MV-4-11 (cell line): ENCODE measurements around the gene TMEM258.

Experiments
- DNase-seq: peaks from one replicate; lab custom pipeline; 2025; lab: John Stamatoyannopoulos, UW

Gene TMEM258

DNA sequence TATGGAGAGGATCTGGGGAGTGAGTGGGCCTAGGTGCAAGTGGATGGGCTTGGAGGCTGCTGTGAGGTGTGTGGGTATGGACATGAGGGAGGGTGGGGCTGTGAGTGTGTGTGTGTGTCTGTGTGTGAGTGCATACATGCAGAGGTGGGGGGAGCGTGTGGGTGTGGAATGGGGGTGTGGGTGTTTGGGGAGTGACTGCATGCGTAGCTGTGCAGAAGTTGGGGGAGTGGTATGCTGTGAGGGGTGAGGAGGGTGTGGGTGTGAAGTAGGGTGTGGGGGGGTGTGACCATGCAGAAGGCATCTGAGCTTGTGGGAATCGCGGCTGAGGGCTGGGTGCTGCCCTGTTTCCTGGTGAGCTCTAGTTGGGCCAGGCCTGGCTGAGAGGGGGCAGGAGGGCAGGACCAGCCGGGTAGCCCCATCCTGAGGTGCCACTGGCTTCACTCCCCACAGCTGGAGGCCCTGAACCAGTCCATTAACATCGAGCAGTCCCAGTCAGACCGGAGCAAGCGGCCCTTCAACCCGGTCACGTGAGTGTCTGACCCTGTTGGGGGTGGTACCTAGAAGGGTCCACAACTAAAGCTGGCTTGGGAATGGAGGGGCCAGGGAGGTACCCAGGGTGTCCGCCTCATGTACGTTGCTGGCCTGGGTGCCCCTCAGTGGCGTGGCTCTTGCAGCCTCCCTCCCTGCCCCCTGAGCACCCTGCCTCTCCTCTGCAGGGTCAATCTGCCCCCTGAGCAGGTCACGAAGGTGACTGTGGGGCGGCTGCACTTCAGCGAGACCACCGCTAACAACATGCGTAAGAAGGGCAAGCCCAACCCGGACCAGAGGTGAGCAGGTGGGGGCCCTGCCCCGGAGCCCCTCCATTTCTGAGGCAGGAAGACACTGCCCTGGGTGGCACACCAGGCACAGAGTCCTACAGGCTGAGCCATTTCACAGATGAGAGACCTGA, 16.5 kb downstream of the TMEM258 start:
- DNase-seq: no peak

DNA sequence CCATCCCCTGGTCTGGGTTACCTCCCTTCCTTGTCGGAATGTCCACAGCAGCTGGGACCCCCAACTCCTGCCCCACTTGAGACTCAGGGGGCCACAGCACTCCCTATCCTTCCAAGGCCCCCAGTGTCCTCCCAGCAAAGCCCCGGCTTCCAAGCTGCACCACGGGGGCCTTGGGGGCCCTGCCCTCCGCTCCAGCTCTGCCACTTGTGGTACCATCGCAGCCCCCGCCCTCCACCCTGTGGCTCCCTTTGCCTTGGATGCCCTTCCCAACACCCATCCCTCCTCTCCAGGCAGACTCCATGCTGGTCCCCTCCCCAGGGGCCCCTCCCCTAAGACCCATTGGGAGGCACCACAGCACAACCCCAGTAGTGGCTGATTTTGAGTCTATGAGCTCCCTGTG, 17.3 kb downstream of the TMEM258 start:
- DNase-seq: no peak

DNA sequence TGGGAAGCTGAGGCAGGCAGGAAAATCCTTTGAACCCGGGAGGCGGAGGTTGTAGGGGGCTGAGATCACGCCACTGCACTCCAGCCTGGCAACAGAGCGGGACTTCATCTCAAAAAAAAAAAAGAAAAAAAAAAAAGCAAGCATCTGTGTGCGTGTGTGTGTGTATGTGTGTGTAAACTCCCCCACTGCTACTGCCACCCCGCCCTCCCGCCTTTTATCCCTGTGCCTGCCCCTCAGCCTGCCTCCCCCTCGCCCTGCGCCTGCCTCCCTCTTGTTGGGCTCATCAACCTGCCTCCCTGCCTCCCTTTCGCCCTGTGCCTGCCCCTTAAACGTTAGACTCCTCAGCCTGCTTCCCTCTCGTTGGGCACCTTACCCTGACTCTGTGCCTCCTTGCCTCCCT, 18.0 kb downstream of the TMEM258 start:
- no peak for DNase-seq

DNA sequence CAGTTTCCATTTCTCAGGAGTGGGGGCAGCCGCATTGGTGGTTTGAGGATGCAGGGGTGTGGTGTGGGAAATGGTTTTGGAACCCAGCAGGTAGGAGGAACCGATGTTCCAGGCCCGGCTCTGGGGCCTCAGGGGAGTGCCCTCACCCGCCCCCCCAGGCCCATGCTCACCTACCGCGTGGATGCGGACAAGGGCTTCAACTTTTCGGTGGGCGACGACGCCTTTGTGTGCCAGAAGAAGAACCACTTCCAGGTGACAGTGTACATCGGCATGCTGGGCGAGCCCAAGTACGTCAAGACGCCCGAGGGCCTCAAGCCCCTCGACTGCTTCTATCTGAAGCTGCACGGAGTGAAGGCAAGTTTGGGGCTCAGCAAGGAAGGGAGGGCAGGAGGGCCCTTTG, 18.6 kb downstream of the TMEM258 start:
- no peak for DNase-seq

DNA sequence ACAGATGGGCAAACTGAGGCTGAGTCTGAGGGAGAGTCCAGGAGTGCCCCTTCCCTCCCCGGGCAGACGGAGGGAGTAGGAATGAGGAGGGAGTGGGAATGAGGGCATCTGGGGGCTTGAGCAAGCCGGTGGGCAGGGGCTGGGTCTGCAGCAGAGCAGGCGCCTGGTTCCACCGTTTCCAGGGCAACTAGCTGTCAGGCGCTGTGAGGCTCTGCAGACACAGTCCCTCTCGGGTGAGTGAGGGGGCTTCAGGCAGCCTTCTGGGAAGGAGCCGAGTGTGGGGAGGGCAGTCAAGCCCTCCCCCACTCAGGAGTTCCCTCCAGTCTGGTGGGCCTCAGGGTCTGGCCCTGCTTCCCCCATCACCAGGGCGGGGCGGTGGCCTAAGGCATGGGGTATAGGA, 19.0 kb downstream of the TMEM258 start:
- DNase-seq: no peak

DNA sequence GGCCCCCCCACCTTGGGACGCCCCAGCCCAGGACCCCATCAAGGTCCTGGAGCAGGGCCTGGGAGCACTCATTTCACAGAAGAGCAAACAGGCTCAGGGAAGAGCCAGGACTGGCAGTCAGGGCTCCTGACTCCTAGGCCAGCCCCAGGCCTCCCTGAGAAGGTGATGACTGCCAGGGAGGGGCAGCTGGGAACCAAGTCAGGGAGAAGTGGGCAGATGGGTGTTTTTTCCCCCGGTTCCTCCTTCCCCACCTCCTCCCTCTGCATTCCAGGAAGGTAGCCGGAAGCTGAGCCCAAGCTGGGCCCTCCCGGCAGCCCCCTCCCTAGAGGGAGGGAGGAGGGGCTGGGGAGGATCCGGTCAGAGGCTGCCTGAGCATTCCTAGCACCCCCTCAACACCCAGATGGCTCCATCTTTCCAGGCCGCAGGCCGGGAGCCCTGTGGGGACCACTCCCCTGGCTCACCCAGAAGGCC, 20.4 kb downstream of the TMEM258 start:
- DNase-seq: no peak

DNA sequence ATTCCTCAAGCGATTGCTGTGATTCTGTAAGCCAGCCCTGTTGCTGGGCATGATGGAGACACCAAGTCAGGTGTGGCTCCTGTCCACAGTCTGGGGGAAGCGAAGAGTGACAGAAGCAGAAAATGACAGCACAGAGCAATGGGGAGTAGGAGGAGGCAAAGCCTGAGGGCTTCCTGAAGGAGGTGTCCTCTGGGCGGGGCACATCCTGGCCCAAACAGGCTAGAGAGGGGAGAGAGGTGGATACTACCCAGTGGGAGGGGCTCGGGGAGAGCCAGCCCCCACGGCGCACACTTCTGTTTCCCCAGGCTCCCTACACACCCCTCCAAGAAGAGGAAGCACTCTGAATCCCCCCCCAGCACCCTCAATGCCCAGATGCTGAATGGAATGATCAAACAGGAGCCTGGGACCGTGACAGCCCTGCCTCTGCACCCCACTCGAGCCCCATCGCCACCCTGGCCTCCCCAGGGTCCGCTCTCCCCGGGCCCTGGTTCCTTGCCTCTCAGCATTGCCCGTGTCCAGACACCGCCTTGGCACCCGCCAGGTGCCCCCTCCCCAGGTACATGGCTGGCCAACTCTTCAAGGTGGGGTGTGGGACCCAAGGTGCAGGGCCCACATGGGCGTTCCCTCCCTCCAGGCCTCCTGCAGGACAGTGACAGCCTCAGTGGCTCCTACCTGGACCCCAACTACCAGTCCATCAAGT, 21.1 kb downstream of the TMEM258 start:
- no peak for DNase-seq

DNA sequence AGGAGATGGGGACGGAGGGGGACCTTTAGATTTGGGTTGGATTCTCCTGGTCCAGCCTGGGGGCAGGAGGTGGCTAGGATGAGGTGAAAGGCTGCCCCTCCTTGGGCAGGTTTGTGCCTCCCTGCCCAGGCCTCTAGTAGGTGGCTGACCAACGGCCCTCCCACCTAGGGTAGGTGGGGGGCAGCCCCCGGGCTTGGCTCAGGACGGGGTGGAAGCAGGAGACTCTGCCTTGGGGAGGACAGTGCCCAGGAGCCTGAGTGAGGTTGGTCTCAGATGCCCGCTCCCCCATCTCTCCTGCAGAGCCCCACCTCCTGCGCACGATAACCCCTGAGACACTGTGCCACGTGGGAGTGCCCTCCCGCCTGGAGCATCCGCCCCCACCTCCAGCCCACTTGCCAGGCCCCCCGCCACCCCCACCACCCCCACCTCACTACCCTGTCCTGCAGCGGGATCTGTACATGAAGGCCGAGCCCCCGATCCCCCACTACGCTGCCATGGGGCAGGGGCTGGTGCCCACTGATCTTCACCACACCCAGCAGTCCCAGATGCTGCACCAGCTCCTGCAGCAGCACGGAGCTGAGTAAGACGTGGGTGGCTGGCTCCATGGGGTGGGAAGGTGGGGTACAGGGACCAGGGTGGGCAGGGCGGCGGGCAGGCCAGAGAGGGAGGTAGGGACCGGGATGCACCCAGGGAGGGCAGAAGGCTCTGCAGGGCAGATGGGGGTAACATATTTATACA, 22.3 kb downstream of the TMEM258 start:
- no peak for DNase-seq

DNA sequence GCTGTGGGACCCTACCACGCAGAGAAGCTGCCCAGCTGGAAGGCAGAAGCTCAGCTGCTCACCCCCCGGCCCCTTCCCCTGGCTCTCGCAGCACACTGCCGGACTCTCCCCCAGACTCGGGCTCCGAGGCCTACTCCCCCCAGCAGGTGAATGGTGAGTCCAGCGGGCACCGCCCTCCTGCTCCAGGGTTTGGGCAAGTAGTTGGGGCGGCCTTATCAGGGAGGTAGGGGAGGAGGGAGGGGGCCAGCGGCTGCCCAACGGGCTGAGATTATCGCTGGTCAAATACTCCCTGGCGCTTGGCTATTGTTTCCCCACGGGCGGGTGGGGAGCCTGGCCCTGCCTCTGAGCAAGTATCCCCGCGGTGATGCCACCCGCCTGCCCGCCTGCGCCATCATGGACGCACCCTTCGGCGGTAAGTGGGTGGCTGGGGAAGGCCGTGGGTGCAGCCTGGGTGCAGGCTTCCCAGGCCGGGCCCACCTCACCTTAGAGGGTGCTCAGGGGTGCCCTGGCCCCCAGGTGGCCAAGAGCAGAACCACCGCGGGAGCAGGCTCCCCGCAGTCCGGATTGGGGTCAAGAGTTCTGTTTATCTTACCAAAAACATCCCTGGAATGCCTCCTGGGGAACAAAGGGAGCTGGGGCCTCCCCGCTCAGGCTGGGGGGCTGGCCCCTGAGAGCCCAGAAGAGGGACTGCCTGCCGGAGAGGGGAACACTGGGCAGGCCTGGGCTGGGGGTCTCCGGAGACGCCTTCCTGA, 23.1 kb downstream of the TMEM258 start:
- DNase-seq: no peak

DNA sequence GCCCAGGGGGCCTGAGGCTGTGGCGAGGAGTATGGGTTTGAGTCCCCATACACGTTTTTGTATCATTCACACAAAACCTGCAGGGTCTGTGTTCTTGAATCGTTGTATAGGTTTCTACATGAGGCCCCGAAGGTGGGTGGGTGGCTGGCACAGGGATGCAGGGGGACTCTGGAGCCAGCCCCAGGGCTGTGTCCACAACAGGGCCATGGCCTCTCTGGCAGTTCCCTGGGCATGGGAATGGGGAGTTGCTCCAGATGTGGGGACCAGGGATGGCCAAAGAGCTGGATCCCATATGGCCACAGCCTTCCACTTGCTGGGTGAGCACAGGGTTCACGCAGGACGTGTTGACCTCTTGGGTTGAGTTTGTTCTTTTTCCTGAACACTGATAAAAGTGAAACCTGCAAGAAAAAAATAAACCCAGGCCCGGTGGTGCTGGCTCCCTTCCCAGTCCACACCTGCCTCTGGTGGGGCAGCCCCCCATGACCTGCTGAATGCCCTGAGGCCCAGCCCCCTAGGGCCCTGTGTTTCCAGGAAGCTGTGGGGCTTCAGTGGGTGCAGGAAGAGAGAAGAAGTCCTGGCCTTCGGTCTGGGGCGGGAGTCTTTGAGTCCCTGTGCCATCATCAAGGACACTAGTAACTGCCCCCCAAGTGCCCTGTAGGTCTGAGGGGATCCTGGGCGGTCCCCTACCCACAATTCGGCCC, 23.9 kb downstream of the TMEM258 start:
- DNase-seq: no peak

DNA sequence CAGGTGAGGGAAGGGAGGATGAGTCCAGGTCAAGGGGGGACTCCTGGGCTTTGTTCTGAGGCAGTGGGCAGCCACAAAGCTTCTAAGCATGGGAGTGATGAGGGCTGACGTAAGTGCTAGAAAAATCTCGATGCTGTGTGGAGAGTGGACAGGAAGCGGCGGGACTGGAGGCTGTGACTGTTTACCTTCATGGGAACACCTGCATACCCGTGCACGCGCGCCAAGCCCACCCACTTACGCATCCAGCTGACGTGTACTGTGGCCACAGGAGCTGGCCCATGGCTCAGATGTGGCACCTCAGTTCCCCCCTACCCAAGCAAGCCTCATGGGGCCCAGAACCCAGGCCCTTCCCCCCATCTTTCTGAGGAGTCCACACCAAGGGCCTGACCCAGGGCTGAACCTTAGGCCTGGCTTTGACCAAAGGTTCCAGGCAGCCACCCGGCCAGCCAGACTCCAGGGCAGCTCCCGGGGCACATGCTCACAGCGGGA, 26.0 kb downstream of the TMEM258 start:
- DNase-seq: no peak

DNA sequence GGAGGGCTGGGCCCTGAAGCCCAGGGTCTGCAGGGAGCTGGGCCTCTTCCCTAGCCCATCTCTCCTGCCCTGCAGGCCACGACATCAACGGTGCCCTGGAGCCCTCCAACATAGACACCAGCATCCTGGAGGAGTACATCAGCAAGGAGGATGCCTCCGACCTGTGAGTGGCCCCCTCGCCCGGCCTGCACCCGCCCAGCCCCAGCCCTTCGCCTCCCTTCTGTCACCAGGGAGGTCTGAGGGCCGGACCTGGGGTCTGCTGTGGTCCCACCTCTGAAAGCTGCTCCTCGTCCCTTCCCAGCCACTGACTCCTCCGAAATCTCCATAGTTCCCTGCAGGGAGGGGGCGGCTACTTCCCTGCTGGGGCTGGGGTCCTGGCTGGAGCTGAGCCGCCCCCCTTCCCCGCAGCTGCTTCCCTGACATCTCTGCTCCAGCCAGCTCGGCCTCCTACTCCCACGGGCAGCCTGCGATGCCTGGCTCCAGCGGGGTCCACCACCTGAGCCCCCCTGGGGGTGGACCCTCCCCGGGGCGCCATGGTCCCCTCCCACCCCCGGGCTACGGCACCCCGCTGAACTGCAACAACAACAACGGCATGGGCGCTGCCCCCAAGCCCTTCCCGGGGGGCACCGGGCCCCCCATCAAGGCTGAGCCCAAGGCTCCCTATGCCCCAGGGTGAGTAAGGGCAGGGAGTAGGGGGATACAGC, 26.7 kb downstream of the TMEM258 start:
- DNase-seq: no peak

DNA sequence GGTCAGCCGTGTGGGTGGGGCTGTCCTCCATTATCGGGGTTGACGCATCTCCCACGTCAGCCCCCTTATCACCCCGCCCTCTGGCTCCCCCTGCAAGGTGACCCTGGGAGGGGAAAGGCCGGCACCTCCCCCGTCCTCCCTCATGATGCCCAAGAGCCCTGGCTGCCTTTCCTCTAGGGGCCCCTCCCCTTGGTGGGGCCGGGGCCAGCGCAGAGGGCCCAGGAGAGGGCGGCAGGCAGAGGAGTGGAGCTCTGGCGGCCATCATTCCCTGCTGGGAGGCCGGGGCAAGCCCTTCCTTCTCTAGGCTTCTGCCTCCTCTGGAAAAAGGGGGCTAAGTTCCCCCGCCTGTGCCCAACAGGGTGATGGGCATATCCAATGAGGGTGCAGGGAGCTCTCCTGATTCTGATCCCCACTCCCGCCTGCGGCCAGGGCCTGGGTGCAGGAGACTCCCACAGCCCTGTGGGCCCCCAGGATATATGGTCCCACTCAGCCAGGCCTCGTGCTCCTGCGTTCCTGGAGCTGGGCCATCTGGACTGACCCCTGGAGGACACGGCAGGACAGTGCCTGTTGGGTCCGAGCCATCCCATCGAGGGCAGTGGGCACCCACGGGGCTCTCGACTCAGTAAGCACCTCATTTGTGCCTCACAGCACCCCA, 27.7 kb downstream of the TMEM258 start:
- no peak for DNase-seq

DNA sequence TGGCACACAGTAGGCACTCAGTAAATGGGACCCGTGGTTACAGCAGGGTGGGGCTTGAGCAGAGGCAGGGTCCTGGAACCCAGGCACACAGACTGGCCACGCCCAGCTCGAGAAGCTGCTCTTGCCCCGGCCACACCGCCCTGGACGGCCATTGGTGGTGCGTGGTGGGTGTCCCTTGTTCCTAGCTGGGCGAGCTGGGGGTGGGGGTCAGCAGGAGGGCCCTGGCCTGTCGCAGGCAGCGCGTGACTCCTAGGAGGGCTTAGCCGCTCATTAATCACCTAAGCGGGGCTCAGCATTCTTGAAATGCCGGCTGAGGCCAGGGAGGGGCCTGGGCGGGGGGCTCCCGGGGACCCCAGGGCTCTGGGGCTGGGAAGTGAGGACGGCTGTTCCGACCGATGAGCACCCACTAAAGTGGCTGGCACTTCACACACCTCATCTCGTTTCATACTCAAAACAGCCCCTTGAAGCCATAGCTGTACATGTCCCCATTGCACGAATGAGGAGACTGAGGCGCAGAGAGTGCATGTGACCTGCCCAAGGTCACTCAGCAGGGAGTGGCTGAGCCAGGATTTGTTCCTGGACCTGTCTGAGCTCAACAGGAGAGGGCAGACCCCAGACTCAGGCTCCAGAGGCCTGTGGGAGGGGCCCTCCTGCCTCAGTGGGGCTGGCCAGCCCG, 28.3 kb downstream of the TMEM258 start:
- DNase-seq: no peak

DNA sequence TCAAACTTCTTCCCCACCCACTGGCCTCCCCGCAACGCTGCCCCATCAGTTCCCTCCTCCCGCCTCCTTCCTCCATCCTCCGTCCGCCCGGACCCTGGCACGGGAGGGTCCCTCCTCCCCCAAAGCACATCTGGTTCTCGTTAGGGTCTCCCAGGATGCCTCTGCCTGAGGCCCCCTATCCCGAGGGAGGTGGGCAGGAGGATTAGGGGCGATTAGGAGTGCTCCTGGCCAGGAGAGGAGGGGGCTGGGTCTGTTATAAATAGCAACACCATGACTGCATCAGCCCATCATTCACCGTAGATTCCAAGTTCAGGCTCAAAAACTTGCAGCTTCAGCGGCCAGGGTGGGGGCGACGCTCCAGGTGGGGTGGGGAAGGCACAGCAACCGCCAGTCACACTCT, 29.6 kb downstream of the TMEM258 start:
- no peak for DNase-seq

DNA sequence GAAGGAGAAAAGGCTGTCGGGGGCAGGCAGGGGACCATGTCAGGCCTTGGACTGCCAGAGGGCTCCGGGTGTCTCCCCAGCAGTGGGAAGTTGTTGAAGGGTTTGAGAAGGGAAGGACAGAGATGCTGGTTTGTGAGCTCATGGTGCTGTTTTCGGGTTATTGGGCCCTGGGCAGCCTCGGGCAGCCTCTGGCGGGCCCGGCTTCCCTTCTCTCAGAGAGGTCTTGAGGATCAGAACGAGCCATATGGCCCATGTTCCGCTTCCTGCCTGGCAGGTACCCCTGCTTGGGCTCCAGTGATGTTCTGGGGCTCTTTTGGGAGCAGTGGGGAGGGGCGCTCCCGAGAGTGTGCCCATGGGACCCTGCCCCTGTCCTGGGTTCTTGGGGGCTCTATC, 30.2 kb downstream of the TMEM258 start:
- no peak for DNase-seq

DNA sequence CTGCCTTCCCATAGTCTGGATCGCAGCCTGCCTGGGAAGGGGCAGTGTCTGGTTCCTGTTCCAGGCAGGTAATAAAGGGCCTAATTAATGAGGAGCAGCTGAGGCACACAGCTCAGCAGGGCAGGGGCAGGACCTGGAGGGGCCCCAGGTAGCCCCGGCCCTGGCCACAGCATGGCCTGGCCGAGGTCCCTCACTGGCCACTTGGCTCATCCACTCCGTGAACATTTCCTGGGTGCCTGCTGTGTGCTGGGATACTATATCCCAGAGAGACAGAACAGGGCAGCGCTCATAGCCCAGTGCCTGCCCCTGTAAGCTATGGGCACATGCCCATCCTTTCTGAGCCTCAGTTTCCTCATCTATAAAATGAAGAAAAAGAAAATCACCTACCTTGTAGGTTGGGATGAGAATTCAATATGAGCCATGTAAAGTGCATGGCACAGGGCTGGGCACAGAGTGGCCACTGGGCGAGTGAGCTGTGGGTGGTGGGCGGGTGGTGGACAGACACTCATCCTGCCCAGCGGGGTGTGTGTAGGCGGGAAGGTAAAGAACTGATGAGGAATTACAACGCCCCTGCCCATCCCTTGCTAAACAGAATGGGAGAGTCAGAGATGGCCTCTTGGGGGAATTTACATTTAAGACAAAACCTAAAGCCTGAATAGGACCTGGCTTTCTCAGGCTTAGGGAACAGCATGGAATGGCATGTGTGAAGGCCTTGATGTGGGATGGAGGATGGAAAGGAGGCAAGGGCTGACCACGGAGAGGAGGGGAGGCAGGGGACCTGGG, 30.8 kb downstream of the TMEM258 start:
- no peak for DNase-seq

DNA sequence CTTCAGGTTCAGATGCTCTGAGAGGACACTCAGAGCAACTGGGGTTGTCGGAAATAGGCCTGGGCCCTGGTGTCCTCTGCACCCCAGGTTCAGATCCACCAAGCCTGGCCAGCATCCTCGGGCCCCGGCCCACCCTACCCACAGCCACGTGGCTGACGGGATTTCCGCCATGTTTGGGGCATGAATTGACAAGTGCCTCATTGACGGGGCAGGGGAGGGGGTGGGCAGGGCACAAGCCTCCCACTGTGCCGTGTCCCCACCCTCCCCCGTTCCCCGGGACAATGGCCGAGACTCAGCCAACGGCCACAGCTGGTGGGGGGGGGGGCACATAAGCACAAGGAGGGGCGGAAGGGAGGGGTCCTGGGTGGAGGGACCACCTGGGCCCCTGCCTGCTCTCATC, 31.5 kb downstream of the TMEM258 start:
- DNase-seq: no peak
